Stomach (tissue), 9 donors: ENCODE measurements around the gene RERG. TPM values are rescaled to one million over a fixed set of nuclear protein-coding genes. Genes with fewer than 3 reads are reported as not detected.

ENCODE experiments used
- DNase-seq, 2 donors: peaks; one replicate each; pipeline versions ENCODE4 v3.0.0 to v3.0.0-alpha.2; 2013 to 2019
- H3K27ac ChIP-seq, 5 donors: fragments of 200-600 bp in 4 of 5; sonication (generic) in 4 of 5; one replicate each; pipeline ENCODE4 v1.5.1; 2013 to 2019; ENCODE audit warnings: mild to moderate bottlenecking in 1 of 5, moderate library complexity in 1 of 5
- H3K27me3 ChIP-seq, 3 donors: fragments of 200-600 bp; sonication (generic); one replicate each; pipeline ENCODE4 v1.5.1; 2017 to 2019; ENCODE audit warnings: mixed run types in 1 of 3
- H3K36me3 ChIP-seq, 4 donors: fragments of 200-600 bp; sonication (generic); 1 replicate in 3 of 4; 2 replicates in 1 of 4; pipeline ENCODE4 v1.5.1; 2016 to 2019
- H3K4me1 ChIP-seq, 4 donors: fragments of 200-600 bp; sonication (generic); one replicate each; pipeline ENCODE4 v1.5.1; 2016 to 2019
- H3K4me3 ChIP-seq, 4 donors: fragments of 200-600 bp; sonication (generic) in 3 of 4; one replicate each; pipeline ENCODE4 v1.5.1; 2016 to 2019; ENCODE audit warnings: mild to moderate bottlenecking in 1 of 4
- H3K9me3 ChIP-seq, 4 donors: fragments of 200-600 bp; sonication (generic); one replicate each; pipeline ENCODE4 v1.5.1; 2016 to 2019
- EP300 ChIP-seq: sonication (generic); formaldehyde crosslinking; IDR thresholded peaks from one replicate; pipeline ENCODE4 v1.6.1; 2017; ENCODE audit warnings: antibody characterized with exemption
- POLR2A ChIP-seq, 4 donors: fragments of 450-650 bp; IDR thresholded peaks; one replicate each; pipeline ENCODE4 v1.6.1; 2016; ENCODE audit warnings: antibody characterized with exemption in 4 of 4, control low read depth in 2 of 4, mild to moderate bottlenecking in 1 of 4, moderate library complexity in 1 of 4
- POLR2AphosphoS5 ChIP-seq, 3 donors: sonication (generic); formaldehyde crosslinking; IDR thresholded peaks; one replicate each; pipeline ENCODE4 v1.6.1; 2016; ENCODE audit warnings: antibody characterized with exemption in 3 of 3
- whole genome bisulfite sequencing, 5 donors: extraction: QIAGEN DNeasy Blood & Tissue Kit in 3 of 5; methylation state at CpG; one replicate each; pipeline versions ENCODE4 v1.1.5 to v1.1.7; 2013 to 2018; 5-methylcytosine and 5-hydroxymethylcytosine counted together
- intact Hi-C: fragments of 100-400 bp; cut with DNase I; formaldehyde crosslinking; loops from one replicate; pipeline ENCODE4 v1.15.1; 2023; ENCODE audit warnings: low total_unique reads
- polyA plus RNA-seq, 3 donors: library from polyadenylated mRNA; stranded (reverse); fragments of 200-250 nt; gene quantifications; one replicate each; pipeline ENCODE4 v1.2.3, GENCODE V29; 2013
- total RNA-seq, 5 donors: library from RNA; depleted of rRNA; stranded (reverse); fragments of >200 nt; gene quantifications; one replicate each; pipeline versions ENCODE4 v1.1.0 to v1.2.3, GENCODE V29; 2014 to 2016
- TF ChIP-seq, protein P1 (sequence below), 7 experiments: fragments of 450-650 bp in 4 of 7; fragments of 200-600 bp in 3 of 7; sonication (generic) in 3 of 7; IDR thresholded peaks; one replicate each; pipeline ENCODE4 v1.5.1; 2016 to 2019; ENCODE audit warnings: antibody characterized with exemption in 7 of 7, control low read depth in 2 of 7, mild to moderate bottlenecking in 1 of 7
- donor health status: healthy with polysubstance abuse.
- donor health status: Bipolar disorder and iron deficiency.
- donor health status: healthy.

RERG gene
- total and polyA plus RNA-seq, 8 donors: 3.1 to 48.7 (median 20.3) TPM; not detected in 1

DNA sequence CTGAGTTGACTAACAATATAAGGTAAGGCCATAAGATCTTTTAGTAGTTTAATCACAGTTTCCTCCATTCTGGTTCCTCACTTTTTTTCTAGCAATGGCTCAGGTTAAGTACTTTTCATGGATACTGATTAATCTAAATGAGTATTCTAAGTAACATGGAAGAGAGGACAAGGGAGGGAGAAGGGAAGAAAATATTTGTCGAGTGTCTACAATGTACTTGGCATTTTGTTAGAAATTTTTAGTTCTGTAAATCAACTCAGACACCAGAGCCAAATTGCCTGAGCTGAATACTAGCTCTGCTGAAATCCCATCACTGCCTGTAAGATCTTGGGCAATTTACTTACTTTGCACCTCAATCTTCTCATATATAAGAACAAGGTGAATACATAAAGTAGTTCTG lies 20.2 kb downstream of the RERG start:
- H3K4me3 ChIP-seq: no peak overlapping the region
- H3K36me3 ChIP-seq: no peaks in the 10 kb centered on the region
- peaks cover 0 to 12% (median 6%) of the 10 kb centered on the region in 4 donors for H3K4me1 ChIP-seq
- intact Hi-C loops: no loop called here
- 68 to 91% (median 84%) methylated on average over 1 of the region's 1 CpG for WGBS, 5 donors
- DNase-seq: no peak
- peak overlapping the region in 3 of 5 donors; percentile 11 to 55 (median 41) for H3K27ac ChIP-seq
- no peaks in the 10 kb centered on the region for H3K27me3 ChIP-seq
- TF ChIP-seq POLR2A (IDR thresholded peaks at IDR 0.05) (no peak), POLR2AphosphoS5 (IDR thresholded peaks at IDR 0.05) (no peak), EP300 (no peak)
- TF ChIP-seq, protein P1, sequence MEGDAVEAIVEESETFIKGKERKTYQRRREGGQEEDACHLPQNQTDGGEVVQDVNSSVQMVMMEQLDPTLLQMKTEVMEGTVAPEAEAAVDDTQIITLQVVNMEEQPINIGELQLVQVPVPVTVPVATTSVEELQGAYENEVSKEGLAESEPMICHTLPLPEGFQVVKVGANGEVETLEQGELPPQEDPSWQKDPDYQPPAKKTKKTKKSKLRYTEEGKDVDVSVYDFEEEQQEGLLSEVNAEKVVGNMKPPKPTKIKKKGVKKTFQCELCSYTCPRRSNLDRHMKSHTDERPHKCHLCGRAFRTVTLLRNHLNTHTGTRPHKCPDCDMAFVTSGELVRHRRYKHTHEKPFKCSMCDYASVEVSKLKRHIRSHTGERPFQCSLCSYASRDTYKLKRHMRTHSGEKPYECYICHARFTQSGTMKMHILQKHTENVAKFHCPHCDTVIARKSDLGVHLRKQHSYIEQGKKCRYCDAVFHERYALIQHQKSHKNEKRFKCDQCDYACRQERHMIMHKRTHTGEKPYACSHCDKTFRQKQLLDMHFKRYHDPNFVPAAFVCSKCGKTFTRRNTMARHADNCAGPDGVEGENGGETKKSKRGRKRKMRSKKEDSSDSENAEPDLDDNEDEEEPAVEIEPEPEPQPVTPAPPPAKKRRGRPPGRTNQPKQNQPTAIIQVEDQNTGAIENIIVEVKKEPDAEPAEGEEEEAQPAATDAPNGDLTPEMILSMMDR (IDR thresholded peaks at IDR 0.05): no peak
- no peaks in the 10 kb centered on the region for H3K9me3 ChIP-seq

DNA sequence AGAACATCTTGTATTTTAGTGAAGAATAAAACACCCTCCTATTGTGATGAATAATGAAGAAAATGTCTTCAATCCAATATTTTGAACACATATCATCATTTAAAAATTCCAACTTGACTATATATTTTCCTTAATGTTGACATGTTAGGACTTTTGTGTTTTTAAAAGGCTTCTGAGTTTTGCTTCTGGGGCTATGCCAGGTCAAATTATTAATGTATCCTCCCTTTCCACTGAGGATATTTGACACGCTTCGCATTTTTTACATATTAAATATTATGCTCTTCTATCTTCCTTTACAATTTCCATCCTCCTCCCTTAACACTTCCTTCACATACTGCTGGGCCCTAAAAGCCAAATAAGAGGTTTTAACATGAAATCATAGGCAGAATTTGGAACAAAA lies 20.6 kb downstream of the RERG start:
- Histone ChIP-seq H3K27ac (peak overlapping the region in 3 of 5 donors; percentile 11 to 55 (median 41)), H3K9me3 (no peaks in the 10 kb centered on the region), H3K4me3 (no peak overlapping the region), H3K4me1 (peaks cover 0 to 13% (median 4%) of the 10 kb centered on the region in 4 donors), H3K27me3 (no peaks in the 10 kb centered on the region), H3K36me3 (no peaks in the 10 kb centered on the region)
- WGBS, 5 donors: 77 to 93% (median 81%) methylated on average over 2 of the region's 2 CpGs
- no peak for DNase-seq
- intact Hi-C loops: no loop called here
- no peak for TF ChIP-seq POLR2AphosphoS5 (IDR thresholded peaks at IDR 0.05)
- no peak for TF ChIP-seq POLR2A (IDR thresholded peaks at IDR 0.05)
- no peak for TF ChIP-seq EP300
- TF ChIP-seq, protein P1 (IDR thresholded peaks at IDR 0.05): no peak

GRCh38 chr12:15199930-15200329 lies 21.3 kb downstream of the RERG start:
- no peaks in the 10 kb centered on the region for H3K27me3 ChIP-seq
- H3K4me3 ChIP-seq: no peak overlapping the region
- no peak for TF ChIP-seq POLR2A (IDR thresholded peaks at IDR 0.05)
- TF ChIP-seq EP300: no peak
- TF ChIP-seq POLR2AphosphoS5 (IDR thresholded peaks at IDR 0.05): no peak
- TF ChIP-seq, protein P1 (IDR thresholded peaks at IDR 0.05): no peak
- H3K36me3 ChIP-seq: no peaks in the 10 kb centered on the region
- intact Hi-C loops: no loop called here
- H3K9me3 ChIP-seq: no peaks in the 10 kb centered on the region
- H3K4me1 ChIP-seq: peaks cover 0 to 17% (median 6%) of the 10 kb centered on the region in 4 donors
- H3K27ac ChIP-seq: peak overlapping the region in 2 of 5 donors; percentile 41 to 55
- WGBS, 5 donors: 57 to 77% (median 63%) methylated on average over 2 of the region's 2 CpGs
- no peak for DNase-seq

- no peak for DNase-seq
- H3K4me1 ChIP-seq: peaks cover 0 to 42% (median 15%) of the 10 kb centered on the region in 4 donors
- peak overlapping the region in 3 of 5 donors; percentile 4 to 52 (median 44) for H3K27ac ChIP-seq
- H3K4me3 ChIP-seq: no peak overlapping the region
- TF ChIP-seq POLR2AphosphoS5 (IDR thresholded peaks at IDR 0.05) (no peak), POLR2A (IDR thresholded peaks at IDR 0.05) (no peak), EP300 (no peak)
- TF ChIP-seq, protein P1 (IDR thresholded peaks at IDR 0.05): no peak
- intact Hi-C loops: no loop called here
- no peaks in the 10 kb centered on the region for H3K9me3 ChIP-seq
- WGBS, 5 donors: 74 to 86% (median 78%) methylated on average over 3 of the region's 3 CpGs
- no peaks in the 10 kb centered on the region for H3K36me3 ChIP-seq
- no peaks in the 10 kb centered on the region for H3K27me3 ChIP-seq
These were observed 24.3 kb downstream of the RERG start for GRCh38 chr12:15196678-15197505.
